Memory B cell (primary cell): ENCODE results near the gene COPS4.
A peak's percentile ranks its signal among the peaks of the same experiment; 100 is the strongest.

Source experiments
- ATAC-seq: fragments of 150-1000 bp; cut with Tn5 transposase; 2 replicates; pipeline ENCODE4 v1.10.0; 2021; ENCODE audit warnings: low read depth, mild to moderate bottlenecking, moderate library complexity
- DNase-seq, 2 donors: peaks; one replicate each; pipeline ENCODE4 v3.0.0; 2022; ENCODE audit warnings: low spot score in 2 of 2
- H3K27ac Mint-ChIP-seq: one replicate; pipeline ENCODE4 v1.8.0; 2022; ENCODE audit warnings: mild to moderate bottlenecking, moderate library complexity, mixed read lengths
- H3K27me3 Mint-ChIP-seq: one replicate; pipeline ENCODE4 v1.8.0; 2022; ENCODE audit warnings: mixed read lengths
- H3K36me3 Mint-ChIP-seq: one replicate; pipeline ENCODE4 v1.8.0; 2022; ENCODE audit warnings: mild to moderate bottlenecking, mixed read lengths
- H3K4me1 Mint-ChIP-seq: one replicate; pipeline ENCODE4 v1.8.0; 2022; ENCODE audit warnings: mixed read lengths
- H3K4me3 Mint-ChIP-seq: one replicate; pipeline ENCODE4 v1.8.0; 2022; ENCODE audit warnings: mild to moderate bottlenecking, moderate library complexity, mixed read lengths
- H3K9me3 Mint-ChIP-seq: one replicate; pipeline ENCODE4 v1.8.0; 2022; ENCODE audit warnings: mixed read lengths

The COPS4 gene

GRCh38 chr4:83112231-83112630 is 77.2 kb downstream of the COPS4 start:
- Mint-ChIP-seq H3K4me3 (peak overlapping the region; percentile 93), H3K27me3 (no peaks in the 10 kb centered on the region), H3K27ac (peak overlapping the region; percentile 90), H3K9me3 (no peaks in the 10 kb centered on the region), H3K4me1 (peaks cover 22% of the 10 kb centered on the region), H3K36me3 (peaks cover 18% of the 10 kb centered on the region)
- ATAC-seq (peak; percentile 59), DNase-seq (peak in 1 of 2 donors; percentile 61)

- peaks cover 18% of the 10 kb centered on the region for H3K36me3 Mint-ChIP-seq
- DNase-seq (no peak), ATAC-seq (no peak)
- H3K4me1 Mint-ChIP-seq, result peaks cover 22% of the 10 kb centered on the region
- peak overlapping the region; percentile 90 for H3K27ac Mint-ChIP-seq
- H3K9me3 Mint-ChIP-seq, result no peaks in the 10 kb centered on the region
- H3K27me3 Mint-ChIP-seq, result no peaks in the 10 kb centered on the region
- peak overlapping the region; percentile 93 for H3K4me3 Mint-ChIP-seq
Measured at GRCh38 chr4:83112678-83113428, 77.9 kb downstream of the COPS4 start.

GRCh38 chr4:83113429-83113786 is 78.4 kb downstream of the COPS4 start:
- peak overlapping the region; percentile 90 for H3K27ac Mint-ChIP-seq
- H3K4me1 Mint-ChIP-seq, result peaks cover 18% of the 10 kb centered on the region
- H3K27me3 Mint-ChIP-seq, result no peaks in the 10 kb centered on the region
- H3K9me3 Mint-ChIP-seq, result no peaks in the 10 kb centered on the region
- peak overlapping the region; percentile 93 for H3K4me3 Mint-ChIP-seq
- DNase-seq (no peak), ATAC-seq (no peak)
- H3K36me3 Mint-ChIP-seq, result peaks cover 14% of the 10 kb centered on the region

- ATAC-seq (peak; percentile 25), DNase-seq (no peak)
- H3K27ac Mint-ChIP-seq, result peak within 1 kb of the TSS; percentile 90
- H3K4me1 Mint-ChIP-seq, result peaks cover 19% of the 10 kb centered on the region
- H3K36me3 Mint-ChIP-seq, result peaks cover 8% of the 10 kb centered on the region
- peak within 1 kb of the TSS; percentile 93 for H3K4me3 Mint-ChIP-seq
- H3K9me3 Mint-ChIP-seq, result no peaks in the 10 kb centered on the region
- no peaks in the 10 kb centered on the region for H3K27me3 Mint-ChIP-seq
Measured at GRCh38 chr4:83114576-83114975, 79.6 kb downstream of the COPS4 start, which contains the start of gene PLAC8. TSS of gene PLAC8 (minus strand) at chr4:83114729. CDS start at chr4:83107921, 6,808 bp downstream.

- Mint-ChIP-seq H3K27me3 (no peaks in the 10 kb centered on the region), H3K4me3 (peak overlapping the region; percentile 86), H3K27ac (peak overlapping the region; percentile 90), H3K9me3 (no peaks in the 10 kb centered on the region), H3K4me1 (peaks cover 19% of the 10 kb centered on the region), H3K36me3 (peaks cover 8% of the 10 kb centered on the region)
- ATAC-seq, result no peak
- no peak for DNase-seq
Measured at GRCh38 chr4:83115000-83115399, 80.0 kb downstream of the COPS4 start.

GRCh38 chr4:83115656-83116285 is 80.8 kb downstream of the COPS4 start:
- peaks cover 8% of the 10 kb centered on the region for H3K36me3 Mint-ChIP-seq
- H3K4me1 Mint-ChIP-seq, result peaks cover 14% of the 10 kb centered on the region
- no peak for ATAC-seq
- H3K27me3 Mint-ChIP-seq, result no peaks in the 10 kb centered on the region
- no peak overlapping the region for H3K4me3 Mint-ChIP-seq
- peak overlapping the region; percentile 90 for H3K27ac Mint-ChIP-seq
- no peaks in the 10 kb centered on the region for H3K9me3 Mint-ChIP-seq
- DNase-seq, result no peak

- Mint-ChIP-seq H3K4me1 (peaks cover 12% of the 10 kb centered on the region), H3K4me3 (no peak overlapping the region), H3K9me3 (no peaks in the 10 kb centered on the region), H3K27me3 (no peaks in the 10 kb centered on the region), H3K27ac (no peak overlapping the region), H3K36me3 (no peaks in the 10 kb centered on the region)
- no peak for ATAC-seq
- no peak for DNase-seq
Measured at GRCh38 chr4:83118869-83119268, 83.9 kb downstream of the COPS4 start.

- ATAC-seq (no peak), DNase-seq (no peak)
- no peaks in the 10 kb centered on the region for H3K9me3 Mint-ChIP-seq
- no peaks in the 10 kb centered on the region for H3K36me3 Mint-ChIP-seq
- H3K4me3 Mint-ChIP-seq, result no peak overlapping the region
- H3K27me3 Mint-ChIP-seq, result no peaks in the 10 kb centered on the region
- no peak overlapping the region for H3K27ac Mint-ChIP-seq
- H3K4me1 Mint-ChIP-seq, result peaks cover 16% of the 10 kb centered on the region
Measured at GRCh38 chr4:83121246-83121645, 86.3 kb downstream of the COPS4 start.

- Mint-ChIP-seq H3K27ac (peak overlapping the region; percentile 75), H3K36me3 (no peaks in the 10 kb centered on the region), H3K4me1 (peaks cover 23% of the 10 kb centered on the region), H3K9me3 (peaks cover 5% of the 10 kb centered on the region), H3K27me3 (no peaks in the 10 kb centered on the region), H3K4me3 (peak overlapping the region; percentile 78)
- DNase-seq (peak in 1 of 2 donors; percentile 43), ATAC-seq (peak; percentile 99)
Measured at GRCh38 chr4:83124111-83124780, 89.3 kb downstream of the COPS4 start.
